NK-92 treated with Interleukin-12 subunit alpha and Interleukin-12 subunit beta, amount 100 ng/mL, for 24 hours (cell line): ENCODE results near the gene ARX.

Experiments
- DNase-seq: peaks from one replicate; lab custom pipeline; 2025; lab: John Stamatoyannopoulos, UW

ARX gene

DNA sequence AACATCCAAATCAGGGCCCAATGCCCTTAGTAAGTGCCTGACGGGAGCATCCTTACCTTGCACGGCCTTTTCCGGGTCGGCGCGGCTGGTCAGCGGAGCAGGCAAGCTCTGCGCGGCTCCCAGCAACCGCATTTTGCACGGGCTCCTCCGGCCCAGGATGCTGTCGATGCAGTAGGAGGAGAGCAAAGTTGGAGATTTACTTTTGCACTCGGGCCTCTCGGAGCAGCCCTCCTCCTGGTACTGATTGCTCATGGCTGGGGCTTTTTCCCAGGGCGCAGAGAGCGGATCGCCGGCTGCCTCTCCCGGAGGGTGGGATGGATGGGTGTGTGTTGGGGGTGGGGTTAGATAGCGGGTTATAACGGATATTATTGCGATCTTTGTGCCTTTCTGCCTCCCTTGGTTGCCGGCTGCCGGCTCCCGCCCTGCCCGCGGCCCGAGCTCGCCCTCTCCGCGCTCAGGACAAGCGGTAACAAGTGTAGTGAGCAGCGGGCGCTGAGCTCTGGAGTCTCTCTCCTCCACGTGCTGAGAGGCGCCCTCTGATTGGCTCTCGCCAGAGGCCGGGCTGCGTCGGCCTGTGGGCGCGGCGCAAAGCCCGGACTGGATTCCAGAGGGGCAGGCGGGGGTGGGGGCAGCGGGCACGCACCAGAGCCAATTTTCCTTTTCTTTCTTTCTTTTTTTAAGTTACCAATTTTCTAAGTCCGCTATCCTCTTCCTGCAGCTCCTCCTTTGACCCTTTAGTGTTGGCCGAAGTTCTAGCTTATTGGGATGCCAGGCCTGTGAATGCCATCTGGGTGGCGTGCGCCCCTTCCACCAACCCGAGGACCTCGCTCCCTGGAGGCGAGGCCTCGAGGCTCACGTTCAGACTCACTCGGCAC is at the start of gene ARX:
ARX (minus strand) TSS at position 480 of the 875 bp plus-strand sequence; CDS start at position 252, 228 bp downstream.
- DNase-seq, result no peak

DNA sequence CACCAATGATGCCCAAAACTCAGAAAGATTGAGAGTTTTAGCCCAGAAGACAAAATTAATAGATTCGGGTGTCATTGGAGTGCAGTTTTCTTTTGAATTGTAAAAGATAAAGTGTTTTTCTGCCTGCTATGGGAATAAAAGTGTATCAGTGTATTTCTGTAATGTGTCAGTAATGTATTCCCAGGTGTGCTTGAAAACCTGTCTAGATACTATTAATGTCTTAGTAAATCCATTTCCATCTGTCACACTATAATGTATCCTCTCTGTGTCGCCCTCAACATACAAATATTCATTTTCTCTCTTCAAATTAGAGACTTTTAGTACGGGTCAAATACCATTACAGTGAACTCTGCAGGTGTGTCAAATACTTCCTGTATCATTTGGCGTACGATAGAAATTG is 43.5 kb upstream of the ARX start:
- DNase-seq, result no peak

DNA sequence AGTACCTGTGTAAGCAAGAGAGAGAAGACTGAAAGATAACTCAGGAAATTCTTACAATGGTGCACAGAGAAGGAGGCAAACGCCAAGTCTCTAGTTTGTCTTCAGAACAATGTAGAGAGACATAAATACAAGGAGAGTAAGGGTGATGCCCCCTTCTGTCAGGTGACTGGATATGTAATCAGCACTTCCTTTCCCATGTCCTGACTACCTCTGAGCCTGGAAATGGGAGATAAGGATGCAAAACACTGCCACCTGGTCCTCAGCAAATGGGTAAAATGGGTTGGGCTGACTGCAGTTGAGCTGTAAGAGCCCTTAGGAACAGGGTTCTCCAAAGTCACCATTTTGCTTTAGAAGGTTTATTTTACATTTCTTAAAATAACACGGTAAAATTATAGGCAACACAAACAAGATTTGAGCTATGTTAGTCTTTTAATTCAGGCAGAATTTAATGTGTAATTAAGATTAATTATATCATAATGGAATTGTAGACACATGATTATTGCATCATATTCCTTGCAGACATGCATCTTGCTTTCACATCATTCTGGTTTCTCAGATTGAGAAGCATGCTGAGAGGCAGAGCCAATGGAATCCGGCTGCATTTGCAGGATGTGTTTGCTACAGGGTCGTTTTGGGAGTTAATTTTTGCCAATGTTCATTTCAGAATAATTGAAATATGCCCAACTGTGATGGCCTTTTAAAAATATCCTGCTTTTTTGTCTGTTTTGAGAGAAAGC is 37.2 kb upstream of the ARX start:
- no peak for DNase-seq

DNA sequence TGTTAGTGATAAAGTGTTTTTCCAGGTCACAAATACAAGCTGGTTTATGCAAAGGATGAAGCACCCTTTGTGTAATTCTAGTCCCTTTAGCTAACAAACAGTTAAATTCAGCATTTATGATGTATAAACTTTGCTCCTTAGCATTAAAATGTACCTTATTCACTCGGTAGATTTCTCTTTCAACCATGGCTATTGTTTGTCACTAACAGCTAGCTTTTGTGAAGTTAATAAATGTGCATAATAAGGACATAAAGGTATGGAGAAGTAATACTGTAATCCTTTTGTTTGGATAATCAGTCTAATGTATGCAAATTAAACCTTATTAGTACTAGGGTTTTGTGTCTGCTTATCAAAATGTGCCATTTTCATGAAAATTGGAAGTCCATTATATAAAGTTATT is 34.2 kb upstream of the ARX start:
- DNase-seq, result no peak

DNA sequence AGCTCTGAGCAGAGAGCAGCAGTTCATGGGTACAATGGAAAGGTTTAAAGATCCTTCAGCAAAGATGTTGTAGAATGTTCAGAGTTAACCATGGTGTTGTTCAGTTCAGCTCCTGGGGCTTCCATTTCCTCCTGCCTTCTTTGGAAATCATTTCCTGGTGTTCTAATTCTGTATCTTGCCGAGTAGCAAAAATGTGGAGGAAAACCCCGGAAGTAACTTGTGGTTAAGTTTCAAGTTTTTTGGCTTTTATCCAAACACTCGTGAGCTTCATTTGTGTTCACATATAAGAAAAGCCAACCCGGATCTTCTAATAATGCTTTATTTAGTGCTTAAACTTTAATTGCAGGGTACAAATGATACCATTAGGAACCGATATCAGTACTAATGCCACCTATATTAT is 33.6 kb upstream of the ARX start:
- DNase-seq, result no peak

DNA sequence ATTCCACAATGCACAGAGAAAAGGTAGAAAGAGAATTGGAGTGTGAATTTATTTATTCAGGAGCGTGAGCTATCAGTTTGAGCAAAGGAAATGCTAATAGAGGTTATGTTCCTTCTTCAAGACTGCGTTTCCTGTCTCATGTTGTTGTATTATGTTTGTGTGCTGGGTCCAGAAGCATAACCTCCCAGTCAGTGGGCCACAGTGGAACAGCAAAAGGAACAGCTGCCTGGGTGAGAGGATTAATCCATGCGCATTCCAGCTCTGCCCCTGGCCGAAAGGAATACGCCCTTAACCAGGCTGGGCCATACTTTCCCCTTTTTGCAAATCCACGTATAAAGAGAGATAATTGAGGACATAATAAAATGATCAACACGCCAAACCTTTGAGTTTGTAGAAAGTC is 32.4 kb upstream of the ARX start:
- no peak for DNase-seq

DNA sequence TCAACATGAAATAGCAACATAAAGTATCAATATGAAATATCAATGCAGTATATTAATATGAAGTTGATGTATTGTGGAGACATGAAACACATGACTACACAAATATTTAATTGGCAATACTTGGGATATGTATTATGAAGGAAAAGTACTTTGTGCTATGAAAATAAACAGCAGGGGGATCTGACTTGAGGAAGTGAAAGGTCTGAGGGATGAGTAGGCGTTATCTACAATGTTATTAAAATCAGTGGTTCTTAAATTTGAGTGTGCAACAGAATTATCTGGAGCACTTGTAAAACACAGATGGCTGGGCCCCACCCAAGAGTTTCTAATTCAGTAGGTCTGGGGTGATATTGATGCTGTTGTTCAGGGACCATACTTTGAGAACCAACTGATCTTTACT is 27.4 kb upstream of the ARX start:
- DNase-seq, result no peak

DNA sequence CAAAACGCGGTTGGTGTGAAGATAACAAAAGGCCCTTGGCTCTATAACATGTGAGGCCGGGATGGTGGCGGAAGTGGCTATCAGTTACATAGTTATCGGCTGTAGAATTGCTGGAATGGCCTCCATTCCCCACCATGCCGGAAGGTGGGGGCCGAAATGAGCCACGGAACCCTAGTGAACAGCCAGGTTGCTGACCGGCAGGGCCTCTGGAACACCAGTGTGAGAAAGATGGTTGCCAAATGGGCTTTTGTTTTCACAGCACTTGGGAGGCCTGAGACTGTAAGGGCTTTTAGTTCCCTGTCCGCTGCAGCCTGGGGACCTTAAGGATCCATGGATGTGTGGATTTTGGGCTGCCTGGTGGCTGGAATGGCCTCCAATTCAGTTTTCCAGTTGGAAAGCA is 23.3 kb upstream of the ARX start:
- DNase-seq, result no peak

DNA sequence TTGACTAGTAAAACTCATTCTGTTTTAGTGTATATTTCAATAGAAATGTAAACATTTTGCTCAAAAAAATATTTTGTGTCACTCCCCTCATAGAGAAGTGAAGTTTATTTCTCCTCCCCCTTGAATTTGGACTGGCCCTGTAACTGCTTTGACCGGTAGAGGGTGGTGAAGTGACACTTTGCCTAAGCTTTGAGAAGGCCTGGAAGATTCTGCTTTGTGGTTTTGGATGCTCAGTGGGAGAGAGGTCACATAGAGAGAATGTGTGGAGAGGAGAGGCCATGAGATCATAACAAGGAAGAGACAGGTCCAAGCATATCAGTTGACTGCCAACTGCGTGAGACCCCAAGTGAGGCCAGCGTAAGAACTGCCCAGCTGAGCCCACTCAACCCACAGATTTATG is 19.1 kb upstream of the ARX start:
- no peak for DNase-seq

DNA sequence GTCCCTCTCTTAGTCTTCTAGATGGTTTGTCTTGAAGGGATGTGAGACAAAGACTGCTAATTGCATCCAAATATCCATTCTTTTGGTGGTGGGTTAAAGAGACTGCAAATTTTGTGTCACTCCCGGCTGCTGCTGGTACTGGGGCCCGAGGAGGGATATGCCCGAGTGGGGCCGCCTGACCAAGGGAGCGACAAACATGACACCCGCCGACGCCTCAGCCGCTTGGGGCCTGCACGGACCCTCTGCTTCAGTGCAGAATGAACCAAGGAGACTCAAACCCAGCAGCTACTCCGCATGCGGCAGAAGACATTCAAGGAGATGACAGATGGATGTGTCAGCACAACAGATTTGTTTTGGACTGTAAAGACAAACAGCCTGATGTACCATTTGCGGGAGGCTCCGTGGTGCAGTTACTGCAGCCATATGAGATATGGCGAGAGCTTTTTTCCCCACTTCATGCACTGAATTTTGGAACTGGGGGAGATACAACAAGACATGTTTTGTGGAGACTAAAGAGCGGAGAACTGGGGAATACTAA is 13.6 kb upstream of the ARX start:
- DNase-seq, result no peak

DNA sequence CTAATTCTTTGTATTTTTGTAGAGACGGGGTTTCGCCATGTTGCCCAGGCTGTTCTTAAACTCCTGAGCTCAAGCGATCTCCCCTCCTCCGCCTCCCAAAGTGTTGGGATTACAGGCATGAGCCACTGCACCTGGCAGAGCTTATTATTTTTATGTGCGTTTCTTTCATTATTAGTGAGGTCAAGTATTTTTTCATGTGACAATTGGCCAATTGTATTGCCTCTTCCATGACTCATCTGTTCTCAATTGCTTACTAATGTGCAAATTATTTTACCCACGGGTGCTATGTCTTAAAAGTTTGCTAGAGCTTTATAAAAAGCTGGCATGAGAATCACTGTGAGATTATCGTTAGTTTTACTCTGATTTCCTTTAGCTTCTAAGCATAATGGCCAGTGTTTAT is 13.0 kb upstream of the ARX start:
- DNase-seq, result no peak

DNA sequence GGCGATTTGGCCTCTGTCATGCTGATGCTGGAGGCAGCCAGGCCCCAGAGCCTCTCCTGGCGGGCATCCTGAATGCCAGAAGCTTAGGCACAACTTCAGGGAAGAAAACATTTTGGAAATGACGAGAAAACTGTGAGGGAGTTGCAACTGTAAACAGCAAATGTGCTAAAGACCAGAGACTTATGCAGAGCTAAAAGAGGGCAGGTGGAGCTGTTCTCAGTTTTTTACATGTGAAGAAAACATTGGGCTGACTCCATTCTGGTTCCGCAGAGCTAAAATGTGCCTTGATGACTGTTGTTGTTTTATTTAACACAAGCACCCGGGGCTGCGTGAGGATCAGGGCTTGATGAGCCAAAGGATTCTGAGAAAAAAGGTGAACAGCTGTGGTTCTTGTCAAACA is 10.8 kb upstream of the ARX start:
- DNase-seq, result no peak

DNA sequence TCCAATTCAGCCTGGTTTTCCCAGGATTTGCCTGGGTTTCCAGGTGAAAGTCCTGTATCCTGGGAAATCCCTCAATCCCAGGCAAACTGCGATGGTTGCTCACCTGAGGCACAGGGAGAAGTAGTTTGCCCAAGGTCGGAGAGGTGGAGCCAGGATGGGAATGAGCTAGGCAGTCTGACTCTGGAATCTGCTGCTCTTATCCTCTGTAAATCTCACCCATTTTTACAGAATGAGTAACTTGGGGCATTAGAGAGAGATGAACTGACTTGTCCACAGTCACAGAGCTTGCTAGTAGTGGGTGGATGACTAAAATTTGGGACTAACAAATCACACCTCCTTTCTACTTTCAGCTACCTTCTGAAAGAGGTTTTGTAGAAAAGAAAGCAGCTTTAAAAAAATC is 9.8 kb upstream of the ARX start:
- DNase-seq, result no peak

DNA sequence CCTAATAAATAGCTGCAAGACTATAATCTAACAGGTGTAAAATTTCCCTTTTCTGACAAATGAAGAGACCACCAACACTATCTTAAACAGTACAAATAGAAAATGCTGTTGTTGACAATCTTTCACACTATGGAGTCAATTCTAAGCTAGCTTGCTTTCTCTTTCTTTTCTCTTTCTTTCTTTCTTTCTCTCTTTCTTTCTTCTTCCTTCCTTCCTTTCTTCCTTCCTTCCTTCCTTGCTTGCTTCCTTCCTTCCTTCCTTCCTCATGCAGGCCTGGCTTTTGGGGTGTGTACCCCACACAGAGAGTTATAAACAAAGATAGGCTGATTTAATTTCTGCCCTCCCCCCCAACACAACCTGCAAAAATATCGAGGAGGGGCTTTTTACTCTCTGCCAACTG is 8.1 kb upstream of the ARX start:
- DNase-seq, result no peak

DNA sequence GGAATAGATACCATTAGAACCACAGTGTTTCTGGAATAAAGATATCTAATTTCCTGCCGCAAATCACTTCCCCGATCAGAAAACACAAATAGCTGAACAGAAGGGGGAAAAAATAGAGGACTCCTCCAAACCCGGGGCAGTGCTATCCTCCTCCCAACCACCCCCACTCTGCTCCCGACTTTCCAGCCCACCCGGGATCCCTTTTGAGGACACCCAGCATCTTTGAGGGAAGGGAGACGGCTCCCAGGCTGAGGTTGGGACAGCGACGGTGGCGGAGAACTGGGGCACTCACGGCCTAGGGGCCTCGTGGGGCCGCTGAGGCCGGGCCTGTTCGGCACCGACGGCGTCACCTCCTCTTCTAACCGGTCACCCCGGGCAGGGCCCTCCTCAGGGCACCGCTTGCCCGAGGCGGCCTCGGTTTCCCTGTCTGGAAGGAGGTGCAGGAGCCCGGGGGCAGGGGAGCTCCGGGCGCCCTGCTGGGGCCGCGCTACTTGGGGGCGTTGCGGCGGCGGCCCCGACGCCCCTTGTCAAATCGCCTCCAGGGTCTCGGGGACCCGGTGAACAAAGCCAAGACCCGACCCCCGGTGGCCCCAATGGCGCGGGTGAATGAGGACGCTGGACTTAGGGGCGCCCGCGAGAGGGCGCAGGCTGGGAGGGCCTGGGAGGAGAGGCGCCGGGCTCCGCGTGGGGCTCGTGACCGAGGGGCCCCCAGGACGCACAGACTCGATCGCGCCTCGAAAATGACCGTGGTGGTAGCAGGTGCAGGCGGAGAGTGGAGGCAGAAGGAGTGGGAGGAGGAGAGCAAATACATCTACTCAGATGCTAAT is 6.9 kb upstream of the ARX start:
- DNase-seq, result no peak

DNA sequence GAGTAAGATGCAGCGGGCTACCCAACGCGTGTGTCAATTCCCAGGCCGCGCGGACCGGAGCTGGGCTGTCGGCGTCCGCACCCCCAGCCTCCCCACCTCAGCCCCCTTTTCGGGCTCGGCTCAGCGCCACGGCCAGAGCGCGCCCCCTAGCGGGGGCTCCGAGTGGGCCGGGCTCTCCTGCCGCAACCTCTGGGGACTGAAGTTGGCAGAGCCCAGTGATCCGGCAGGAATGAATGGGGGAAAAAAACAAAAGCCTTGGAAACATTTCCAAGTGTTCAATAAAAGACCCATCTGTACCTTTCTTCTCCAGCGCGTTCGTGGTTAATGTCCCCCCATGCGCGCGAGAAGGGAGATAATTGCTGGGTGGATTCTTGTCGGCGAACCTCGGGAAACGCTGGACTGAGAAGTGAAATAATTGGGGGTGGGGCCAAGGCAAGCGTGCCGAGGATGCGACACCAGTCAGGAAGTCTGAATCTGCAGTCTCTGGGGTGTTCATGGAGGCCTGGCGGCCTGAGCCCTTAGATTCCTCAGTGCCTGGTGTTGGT is 5.2 kb upstream of the ARX start:
- DNase-seq, result no peak

DNA sequence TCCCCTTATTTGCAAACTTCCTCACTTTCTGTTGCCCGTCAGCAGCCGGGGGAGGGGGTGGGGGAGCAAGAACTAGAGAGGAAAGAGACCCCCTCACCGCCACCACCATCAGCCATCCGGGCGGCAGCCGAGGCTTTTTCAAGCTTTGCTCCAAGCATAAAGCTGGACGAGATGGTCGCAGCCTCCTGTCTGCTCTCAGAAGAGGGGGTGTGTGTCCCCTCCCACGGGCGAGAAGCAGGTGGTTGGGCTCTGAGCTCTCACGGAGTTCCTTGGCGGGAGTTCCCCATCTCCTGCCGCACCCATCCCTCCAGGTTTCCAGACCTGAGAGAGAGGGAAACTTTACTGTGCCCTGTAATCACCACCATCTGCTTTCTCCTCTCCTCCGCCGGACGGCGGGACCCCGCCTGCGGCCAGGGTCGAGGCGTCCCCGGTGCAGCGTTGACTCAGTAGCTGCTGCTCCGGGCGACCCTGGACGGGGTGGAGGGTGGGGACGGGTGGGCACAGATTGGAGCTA is 4.7 kb upstream of the ARX start:
- DNase-seq, result no peak

DNA sequence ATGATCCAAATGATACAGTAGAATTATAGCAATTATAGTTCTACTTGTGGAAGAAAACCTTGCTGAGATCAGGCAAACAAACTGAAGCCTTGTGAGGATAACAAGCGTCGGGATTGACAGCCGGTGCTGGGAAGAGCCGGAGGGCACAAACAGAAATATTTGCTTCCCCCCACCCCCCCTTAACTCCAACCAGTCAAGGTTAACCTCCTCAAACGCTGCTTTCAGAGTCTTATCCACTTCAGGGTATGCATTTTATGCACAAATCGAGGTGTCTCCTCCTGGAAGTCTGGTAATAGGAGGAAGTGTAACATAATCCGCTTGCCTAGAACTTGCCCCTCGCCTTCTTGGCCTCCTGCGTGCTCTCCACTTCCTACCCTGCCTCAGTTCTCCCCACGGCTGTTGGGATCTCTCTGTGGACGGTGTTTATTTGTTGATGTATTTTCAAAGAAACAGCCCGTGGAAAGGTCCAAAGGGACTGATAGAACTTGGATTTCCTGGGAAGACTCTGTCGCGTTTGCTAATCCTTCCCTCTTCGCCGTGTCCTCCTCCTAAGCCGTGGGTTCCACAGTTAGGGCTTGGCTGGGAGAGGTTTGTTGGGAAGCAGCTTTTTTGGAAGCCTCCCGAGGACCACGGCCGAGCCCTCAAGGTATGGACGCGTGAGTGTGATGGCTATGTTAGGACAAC is 4.1 kb upstream of the ARX start:
- DNase-seq, result no peak

DNA sequence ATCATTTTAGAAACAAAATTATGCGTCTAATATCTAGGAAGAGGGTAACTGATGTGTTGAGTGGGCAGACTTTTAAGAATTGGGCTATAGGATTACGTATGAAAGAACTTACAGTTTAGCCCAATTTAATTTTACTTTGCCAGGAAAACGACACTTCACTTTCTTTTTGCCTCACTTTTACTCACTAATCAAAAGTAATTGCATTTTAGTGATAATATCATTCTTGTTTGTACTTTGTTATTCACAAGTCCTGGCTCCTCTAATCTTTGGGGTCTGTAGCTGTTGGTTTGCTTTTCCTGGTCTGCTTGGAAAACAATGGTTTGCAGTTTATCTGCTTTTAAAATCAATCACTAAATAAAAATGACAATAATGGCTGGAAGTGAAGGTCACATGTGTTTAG is 2.9 kb upstream of the ARX start:
- DNase-seq, result no peak

DNA sequence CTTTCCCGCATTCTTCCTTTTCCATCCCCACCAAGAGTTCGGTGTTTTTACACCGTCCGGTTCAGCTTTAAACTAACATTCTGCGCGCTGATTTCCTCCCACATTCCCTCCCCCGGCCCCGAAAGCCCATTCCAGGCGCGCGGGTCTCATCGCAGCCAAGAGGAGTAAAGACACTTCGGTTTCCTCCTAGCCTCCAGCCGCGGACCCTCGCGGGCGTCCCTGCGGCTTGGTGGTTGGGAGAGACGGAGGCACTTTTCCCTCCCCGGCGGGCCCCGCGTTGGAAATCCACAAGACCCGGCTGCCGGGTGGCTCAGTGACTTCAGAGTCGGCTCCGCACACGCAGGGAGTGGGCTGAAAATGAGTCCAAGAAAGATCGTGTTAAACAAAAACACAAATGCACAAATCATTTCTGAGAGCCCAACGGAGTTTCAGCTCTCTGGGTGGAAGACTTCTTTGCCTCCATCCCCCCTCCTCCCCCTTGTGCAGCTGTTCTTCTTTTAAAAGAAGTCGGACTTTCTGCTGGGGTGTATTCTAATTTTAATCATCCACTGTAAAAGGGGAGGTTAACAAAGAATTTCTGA is 2.0 kb upstream of the ARX start:
- no peak for DNase-seq
